Mucosa of descending colon (tissue), 3 donors: ENCODE measurements around the gene KLF1. TPM values are rescaled to one million over a fixed set of nuclear protein-coding genes. Genes with fewer than 3 reads are reported as not detected.

ENCODE experiments used
- ATAC-seq: fragments of 200-7000 bp; cut with Tn5 transposase; one replicate; pipeline ENCODE4 v1.9.1; 2020; ENCODE audit warnings: mild to moderate bottlenecking, moderate library complexity
- DNase-seq, 3 donors: peaks; one replicate each; pipeline ENCODE4 v3.0.0-alpha.2; 2020
- H3K36me3 ChIP-seq: fragments of 200-600 bp; one replicate; pipeline ENCODE4 v1.8.0; 2021; ENCODE audit warnings: low read depth, mild to moderate bottlenecking
- H3K4me1 ChIP-seq: fragments of 200-600 bp; one replicate; pipeline ENCODE4 v1.8.0; 2021; ENCODE audit warnings: low read depth, mild to moderate bottlenecking
- H3K4me3 ChIP-seq: fragments of 200-600 bp; one replicate; pipeline ENCODE4 v1.8.0; 2021; ENCODE audit warnings: mild to moderate bottlenecking
- H3K9me3 ChIP-seq: fragments of 200-600 bp; one replicate; pipeline ENCODE4 v1.8.0; 2021; ENCODE audit warnings: mild to moderate bottlenecking
- CTCF ChIP-seq: fragments of 200-600 bp; IDR thresholded peaks from one replicate; pipeline ENCODE4 v1.8.0; 2022; ENCODE audit warnings: antibody characterized with exemption, mild to moderate bottlenecking
- intact Hi-C, 2 donors: fragments of 100-400 bp; cut with DNase I in 1 of 2; cut with micrococcal nuclease in 1 of 2; formaldehyde crosslinking; loops; one replicate each; pipeline versions ENCODE4 v1.11.0 to v1.11.1; 2022; cut with DNase I, micrococcal nuclease
- long read RNA-seq, 2 donors: library from polyadenylated mRNA; unstranded; transcript quantifications; one replicate each; pipeline ENCODE4 v2.0.0, GENCODE V29; 2019 to 2021
- total RNA-seq, 3 donors: library from RNA; stranded (reverse); fragmentation: NEBNext Ultra II Directional in 2 of 3; extraction: Animal tissue kit (Norgen Biotek cat#: 25700) in 2 of 3; gene quantifications; one replicate each; pipeline versions ENCODE4 v1.2.1 to v1.2.4, GENCODE V29; 2021 to 2023
- donor health status: DM: no; HTN: no; CAD: no; lungs with moderate emphysema.
- donor health status: DM: no; HTN: no; CAD: no.
- donor health status: DM: no; HTN: yes; CAD: no.

Gene KLF1
- total RNA-seq = not detected
- long read RNA-seq, donor 1 = 0 reads
- long read RNA-seq, donor 2 = 0 reads

DNA sequence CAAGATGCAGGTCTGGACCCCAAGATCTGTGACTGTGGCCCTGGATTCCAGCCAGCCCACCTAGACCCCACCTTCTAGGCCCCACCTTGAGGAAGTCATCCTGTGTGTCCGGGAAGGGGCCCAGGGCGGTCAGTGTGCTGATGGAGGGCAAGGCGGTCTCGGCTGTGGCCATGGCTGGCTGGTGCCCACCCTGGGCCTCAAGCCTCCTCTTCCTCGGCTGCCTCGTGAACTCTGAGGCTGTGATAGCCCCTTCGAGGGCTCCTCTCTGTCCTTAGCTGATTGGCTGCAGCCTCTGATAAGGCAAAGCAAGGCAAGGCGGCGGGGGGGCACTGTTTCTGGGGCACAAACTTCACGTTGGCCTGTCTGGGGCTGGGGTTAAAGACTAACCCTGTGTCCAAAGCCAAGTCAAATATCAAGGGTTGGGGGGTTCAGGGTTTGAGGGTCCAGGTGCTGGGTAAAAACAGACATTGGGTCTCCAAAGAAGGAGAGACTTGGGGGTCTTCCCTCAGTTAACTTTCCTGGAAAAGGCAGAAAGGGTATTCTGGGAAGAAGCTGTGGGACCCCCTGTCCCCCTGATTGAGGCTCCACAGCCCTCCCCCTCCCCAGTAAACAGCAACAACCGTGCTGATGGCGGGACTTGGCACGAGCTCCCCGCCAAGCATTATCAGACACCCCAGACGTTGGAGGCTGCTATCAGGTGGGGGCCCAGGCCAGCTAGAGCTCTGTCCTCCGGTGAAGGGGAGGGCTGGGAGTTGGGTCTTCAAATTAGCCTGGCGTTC, at the start of gene KLF1:
Gene KLF1, minus strand, starts transcription at position 233 of the 779 bp plus-strand sequence. Its CDS starts 61 bp downstream, at position 172.
- intact Hi-C loops = loop anchor here in 1 of 2 donors (10.0 kb wide), 1 partner anchor 58 kb away; the partner anchor contains the start of gene RAD23A
- peak in 1 of 3 donors; percentile 55 for DNase-seq
- no peaks in the 10 kb centered on the region for H3K36me3 ChIP-seq
- H3K4me1 ChIP-seq = peaks cover 20% of the 10 kb centered on the region
- H3K9me3 ChIP-seq = peaks cover 8% of the 10 kb centered on the region
- no peak within 1 kb of the TSS for H3K4me3 ChIP-seq
- no peak for ATAC-seq
- no peak for TF ChIP-seq CTCF

- no peaks in the 10 kb centered on the region for H3K9me3 ChIP-seq
- H3K4me1 ChIP-seq = peaks cover 28% of the 10 kb centered on the region
- no peak overlapping the region for H3K4me3 ChIP-seq
- no peak for TF ChIP-seq CTCF
- DNase-seq = no peak
- H3K36me3 ChIP-seq = no peaks in the 10 kb centered on the region
- intact Hi-C loops = no loop called here
- ATAC-seq = no peak
These were observed 49.6 kb upstream of the KLF1 start for GRCh38 chr19:12936582-12936981.

DNA sequence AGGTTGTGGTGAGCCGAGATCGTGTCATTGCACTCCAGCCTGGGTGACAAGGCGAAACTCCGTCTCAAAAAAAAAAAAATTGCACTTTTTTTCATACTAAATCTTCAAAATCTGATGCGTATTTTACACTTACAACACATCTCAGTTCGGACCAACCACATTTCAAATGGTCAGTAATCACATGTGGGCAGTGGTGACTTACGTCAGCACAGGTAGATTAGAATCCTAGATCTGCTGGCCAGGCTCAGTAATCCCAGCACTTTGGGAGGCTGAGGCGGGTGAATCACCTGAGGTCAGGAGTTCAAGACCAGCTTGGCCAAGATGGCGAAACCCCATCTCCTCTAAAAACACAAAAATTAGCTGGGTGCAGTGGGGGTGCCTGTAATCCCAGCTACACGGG, 48.1 kb upstream of the KLF1 start:
- no peak for DNase-seq
- Histone ChIP-seq H3K9me3 (no peaks in the 10 kb centered on the region), H3K4me3 (no peak overlapping the region), H3K4me1 (peaks cover 20% of the 10 kb centered on the region), H3K36me3 (no peaks in the 10 kb centered on the region)
- no peak for ATAC-seq
- intact Hi-C loops = no loop called here
- TF ChIP-seq CTCF = no peak

DNA sequence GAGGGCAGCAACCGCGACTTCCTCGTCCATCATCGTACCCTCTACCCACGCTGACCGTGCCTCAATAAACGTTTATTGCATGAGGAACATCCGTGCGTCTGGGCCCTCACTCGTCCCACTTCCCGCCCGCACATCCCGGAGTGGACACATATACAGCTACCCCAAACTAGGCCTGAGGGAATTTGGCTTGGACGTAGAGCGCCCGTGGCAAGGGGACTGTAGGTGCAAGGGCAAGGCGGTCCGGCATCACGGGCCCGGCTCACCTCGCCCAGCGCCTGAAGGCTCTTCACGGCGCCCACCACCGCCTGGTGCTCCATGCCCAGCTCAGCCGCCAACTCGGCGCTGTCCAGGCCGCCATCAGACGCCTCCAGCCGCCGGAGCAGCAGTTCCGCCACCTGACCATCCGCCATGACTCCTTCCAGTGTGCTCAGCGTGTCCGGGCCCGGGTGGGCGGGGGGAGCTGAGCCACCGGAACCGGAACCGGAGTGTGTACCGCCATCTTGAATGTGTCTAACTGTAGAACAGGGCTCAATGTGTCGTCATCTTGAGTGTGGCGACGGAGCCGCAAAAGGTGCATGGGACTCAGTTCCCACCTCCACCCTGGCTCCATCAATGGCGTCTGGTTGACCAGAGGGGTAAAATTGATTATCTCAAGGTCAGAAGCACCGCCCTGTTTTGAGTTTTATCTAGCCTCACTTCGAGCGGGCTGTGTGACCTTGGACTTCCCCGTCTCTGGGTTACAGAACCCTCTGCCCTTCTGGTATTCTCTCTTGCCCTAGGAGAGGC, 46.5 kb upstream of the KLF1 start, which contains the start of gene FARSA:
Gene FARSA, minus strand, starts transcription at position 425 of the 786 bp plus-strand sequence. Its CDS starts 15 bp downstream, at position 410.
- H3K9me3 ChIP-seq = no peaks in the 10 kb centered on the region
- H3K4me1 ChIP-seq = peaks cover 13% of the 10 kb centered on the region
- ATAC-seq (peak; percentile 85), DNase-seq (peak; percentile 93 to 96 (median 95))
- intact Hi-C loops = no loop called here
- no peak for TF ChIP-seq CTCF
- no peaks in the 10 kb centered on the region for H3K36me3 ChIP-seq
- H3K4me3 ChIP-seq = peak within 1 kb of the TSS; percentile 82

DNA sequence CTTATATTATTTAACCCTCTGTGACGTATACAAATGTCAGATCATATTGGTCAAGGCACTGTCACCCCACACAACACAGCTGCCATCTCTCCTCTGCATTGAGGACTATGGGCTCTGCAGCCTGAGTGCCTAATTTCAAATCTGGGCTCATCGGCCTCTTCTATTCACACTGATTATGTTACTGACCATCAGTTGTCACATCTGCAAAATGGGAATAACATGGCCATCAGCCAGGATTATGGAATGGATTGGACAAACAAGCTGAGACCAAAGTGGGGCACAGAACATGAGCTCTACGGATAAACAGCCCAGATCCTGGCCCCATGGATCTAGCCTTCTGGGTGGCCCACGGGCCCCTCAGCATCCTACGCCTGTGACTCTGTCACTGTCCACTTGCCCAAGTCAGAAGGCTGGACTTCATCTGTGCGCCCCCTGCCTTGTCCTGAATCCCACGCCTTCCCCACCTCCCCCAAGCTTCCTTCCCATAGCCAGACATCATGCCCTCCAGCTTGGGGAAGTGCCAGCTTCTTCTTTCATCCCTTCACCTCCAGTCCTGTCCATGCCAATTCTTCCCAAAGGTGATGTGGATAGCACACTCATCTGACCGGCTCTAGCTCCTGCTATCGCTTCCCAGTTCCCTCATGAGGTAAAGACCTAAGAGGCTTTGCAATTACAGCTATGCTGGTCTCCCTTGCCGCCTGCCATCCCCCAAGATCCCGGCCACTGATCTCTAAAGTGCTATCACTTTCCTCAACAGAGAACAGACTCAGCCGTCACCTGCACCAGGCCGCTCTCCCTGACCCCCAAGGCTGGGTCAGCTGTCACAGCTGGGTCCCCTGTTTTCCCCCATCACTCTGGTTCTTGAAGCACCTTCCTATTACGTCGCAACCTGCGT, 45.6 kb upstream of the KLF1 start:
- intact Hi-C loops = no loop called here
- Histone ChIP-seq H3K36me3 (no peaks in the 10 kb centered on the region), H3K4me3 (peak overlapping the region; percentile 82), H3K9me3 (no peaks in the 10 kb centered on the region), H3K4me1 (peaks cover 10% of the 10 kb centered on the region)
- TF ChIP-seq CTCF = no peak
- no peak for DNase-seq
- no peak for ATAC-seq
